ENCODE data around the gene TP53I13. TPM values are rescaled to one million over a fixed set of nuclear protein-coding genes. Genes with fewer than 3 reads are reported as not detected.

Gene TP53I13
- total RNA-seq, 1 experiment from 2014 or later: 33.3 TPM

DNA sequence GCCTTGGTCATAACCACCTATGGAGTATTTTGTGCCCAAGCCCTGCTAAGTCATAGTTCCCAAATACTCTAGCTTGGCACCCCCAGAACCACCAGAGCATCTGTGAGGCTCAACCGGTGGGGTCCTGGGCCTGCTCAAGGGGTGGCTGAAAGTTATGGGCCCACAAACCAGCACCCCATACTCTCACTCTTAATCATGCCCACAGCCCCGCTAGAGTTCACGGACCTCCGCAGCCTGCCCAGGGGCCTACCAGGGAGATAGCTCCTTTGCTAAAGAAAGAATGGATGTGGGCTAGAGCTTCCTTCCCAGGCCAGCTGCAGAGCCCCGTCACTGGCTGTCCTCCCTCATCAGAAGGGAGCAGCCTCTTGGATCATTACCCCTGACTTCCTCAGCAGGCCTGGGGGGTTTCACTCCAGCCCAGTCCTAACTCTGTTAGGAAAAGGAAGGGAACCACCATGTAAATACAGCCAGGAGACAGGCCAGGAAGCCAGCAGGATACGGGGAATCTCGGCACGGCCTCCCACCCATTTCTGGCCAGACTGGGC lies 19.6 kb downstream of the TP53I13 start:
- Histone ChIP-seq H3K4me3 (replicated peaks in 1 of 2; ENCODE audit: low read depth in 1 of 2, low read length in 2 of 2) (peak overlapping the region; percentile 86 to 96), H3K27ac (ENCODE audit: low read depth, low read length) (peak overlapping the region; percentile 94), H3K4me2 (ENCODE audit: low read length) (peak overlapping the region; percentile 93), H3K27me3 (ENCODE audit: insufficient read depth, low read length) (no peaks in the 10 kb centered on the region), H3K4me1 (ENCODE audit: control insufficient read depth in 1 of 2, insufficient read depth in 2 of 2, low read length in 2 of 2) (peaks cover 33 to 73% of the 10 kb centered on the region in 2 experiments), H3K79me2 (ENCODE audit: insufficient read depth, low read length) (peaks cover 60% of the 10 kb centered on the region), H3K36me3 (ENCODE audit: control insufficient read depth in 1 of 2, insufficient read depth in 2 of 2, low read length in 2 of 2) (no peaks in the 10 kb centered on the region), H4K20me1 (ENCODE audit: insufficient read depth) (no peaks in the 10 kb centered on the region), H3K9me3 (ENCODE audit: control insufficient read depth in 1 of 2, insufficient read depth in 1 of 2, low read depth in 1 of 2, low read length in 2 of 2) (no peaks in the 10 kb centered on the region), H2AFZ (ENCODE audit: low read depth, low read length, poor library complexity, severe bottlenecking) (no peak overlapping the region), H3K9ac (ENCODE audit: low read length) (peak overlapping the region; percentile 83), H3K9me2 (ENCODE audit: insufficient read depth) (no peaks in the 10 kb centered on the region)
- no TSS peak for BruUV-seq (replicated peaks)
- CTCF ChIA-PET: no interaction called here
- no peak for ATAC-seq
- intact Hi-C loops (cut with micrococcal nuclease): no loop called here
- POLR2A ChIA-PET: interaction anchor here (0.6 kb wide), 1 partner anchor 412 kb away, joined by 3 read pairs; no protein-coding TSS in a partner anchor
- TF ChIP-seq POLR2A (IDR thresholded peaks at IDR 0.05; ENCODE audit: borderline replicate concordance, extremely low read depth, insufficient read depth, insufficient read length) (no peak), YY1 (IDR thresholded peaks at IDR 0.05; ENCODE audit: extremely low read depth, insufficient replicate concordance, low read depth, low read length) (no peak), CEBPB (IDR thresholded peaks at IDR 0.05; ENCODE audit: low read depth) (no peak), TCF7L2 (IDR thresholded peaks at IDR 0.05; ENCODE audit: borderline replicate concordance, extremely low read depth, insufficient read depth, insufficient read length) (no peak), FOSL1 (IDR thresholded peaks at IDR 0.05; ENCODE audit: low read depth) (no peak), CBX3 (IDR thresholded peaks at IDR 0.05; ENCODE audit: low read depth) (no peak), SP1 (IDR thresholded peaks at IDR 0.05; ENCODE audit: low read depth) (no peak), ZFX (IDR thresholded peaks at IDR 0.05) (no peak), ELF1 (IDR thresholded peaks at IDR 0.05; ENCODE audit: borderline replicate concordance, low read depth) (no peak), ZNF274 (IDR thresholded peaks at IDR 0.05; ENCODE audit: low read depth, low read length) (no peak), EZH2 (IDR thresholded peaks at IDR 0.05) (no peak)
- TF ChIP-seq, protein P1, sequence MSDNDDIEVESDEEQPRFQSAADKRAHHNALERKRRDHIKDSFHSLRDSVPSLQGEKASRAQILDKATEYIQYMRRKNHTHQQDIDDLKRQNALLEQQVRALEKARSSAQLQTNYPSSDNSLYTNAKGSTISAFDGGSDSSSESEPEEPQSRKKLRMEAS (IDR thresholded peaks at IDR 0.05): no peak
- RAD21 ChIA-PET (ENCODE audit: low non-redundant PET in 1 of 2, low total read pairs in 2 of 2, uncharacterized antibody in 2 of 2, unreplicated experiment in 2 of 2): no interaction called here
- no peak for DNase-seq (ENCODE audit: low read depth, low spot score)

Data from HCT116 (cell line).